GM23338 (cell line): Measurements from ENCODE around the gene CDKN1A.

Experiments used
- CREB1 ChIP-seq: fragments of 250-450 bp; sonication (Bioruptor Pico); IDR thresholded peaks from 2 replicates; pipeline ENCODE4 v1.5.0; 2020; ENCODE audit warnings: low read depth, mild to moderate bottlenecking, moderate library complexity
- CTCF ChIP-seq, 2 experiments: fragments of 200-600 bp in 1 of 2; sonication (generic) in 1 of 2; conservative IDR thresholded peaks; 2 replicates each; pipeline versions ENCODE4 v1.5.1 to v1.6.1; 2016 to 2017; ENCODE audit warnings: antibody characterized with exemption in 2 of 2, low read depth in 2 of 2, mild to moderate bottlenecking in 2 of 2, moderate library complexity in 1 of 2
- EZH2 ChIP-seq: fragments of 200-600 bp; sonication (generic); IDR thresholded peaks from one replicate; pipeline ENCODE4 v1.8.0; 2017; ENCODE audit warnings: antibody characterized with exemption, mild to moderate bottlenecking, low read depth; ENCODE audit not compliant: unreplicated experiment
- EZH2phosphoT487 ChIP-seq: fragments of 200-600 bp; sonication (generic); IDR thresholded peaks from one replicate; pipeline ENCODE4 v1.8.1; 2018; ENCODE audit warnings: antibody characterized with exemption; ENCODE audit not compliant: unreplicated experiment
- NANOG ChIP-seq: IDR thresholded peaks from 2 replicates; pipeline ENCODE4 v1.6.1; 2016; ENCODE audit warnings: antibody characterized with exemption, borderline replicate concordance
- POLR2AphosphoS5 ChIP-seq: IDR thresholded peaks from 2 replicates; pipeline ENCODE4 v1.6.1; 2016; ENCODE audit warnings: antibody characterized with exemption, low read depth
- REST ChIP-seq: IDR thresholded peaks from one replicate; pipeline ENCODE4 v1.6.1; 2018; ENCODE audit warnings: antibody characterized with exemption; ENCODE audit not compliant: unreplicated experiment
- STAT1 ChIP-seq: IDR thresholded peaks from one replicate; pipeline ENCODE4 v1.6.1; 2016; ENCODE audit warnings: antibody characterized with exemption; ENCODE audit not compliant: unreplicated experiment
- ZNF114 ChIP-seq: fragments of 250-450 bp; sonication (Bioruptor Pico); IDR thresholded peaks from 2 replicates; pipeline ENCODE4 v1.5.0; 2020; ENCODE audit warnings: mild to moderate bottlenecking, moderate library complexity
- ZNF331 ChIP-seq: fragments of 250-450 bp; sonication (Bioruptor Pico); IDR thresholded peaks from 2 replicates; pipeline ENCODE4 v1.5.0; 2020; ENCODE audit warnings: low read depth, mild to moderate bottlenecking, moderate library complexity
- TF ChIP-seq, protein P1 (sequence below): IDR thresholded peaks from 2 replicates; pipeline ENCODE4 v1.6.1; 2016; ENCODE audit warnings: antibody characterized with exemption

DNA sequence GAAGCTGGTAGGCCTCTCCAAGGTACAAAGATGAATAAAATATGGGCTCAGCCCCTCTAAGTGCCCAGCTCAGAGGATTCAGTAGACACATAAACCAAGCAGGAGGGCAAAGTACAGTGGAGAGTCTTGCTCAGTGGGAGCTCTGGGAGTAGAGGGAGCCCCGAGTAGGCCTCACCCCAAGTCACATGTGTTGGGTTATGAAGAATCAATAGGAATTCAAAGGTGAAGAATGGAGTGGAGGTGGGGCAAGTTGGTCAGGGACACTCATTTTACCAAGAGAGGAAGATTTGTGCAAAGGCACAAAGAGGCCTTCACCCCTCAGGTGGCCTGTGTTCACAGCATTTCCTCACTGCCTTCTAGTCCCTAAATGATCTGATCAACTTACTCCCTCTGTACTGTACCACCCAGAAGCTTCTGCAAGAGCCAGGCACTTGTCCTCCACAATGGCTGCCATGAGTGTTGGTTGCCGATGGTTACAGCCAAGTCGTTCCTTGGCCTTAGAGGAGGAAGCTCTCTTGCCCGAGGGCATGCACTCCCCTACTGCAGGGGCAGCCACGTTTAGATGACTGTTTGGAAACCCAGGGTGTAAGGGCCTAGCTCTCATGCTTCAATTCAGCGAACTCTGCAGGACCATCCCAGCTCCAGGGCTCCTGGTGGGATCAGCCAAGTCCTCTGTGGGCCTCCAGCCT, 6.7 kb upstream of the CDKN1A start:
- TF ChIP-seq CTCF (conservative IDR thresholded peaks at IDR 0.05; ENCODE audit: low read depth in 2 of 2) = no peak
- TF ChIP-seq POLR2AphosphoS5 = no peak
- TF ChIP-seq REST = no peak
- TF ChIP-seq ZNF331 (CRISPR knock-in tag) = no peak
- TF ChIP-seq EZH2phosphoT487 = no peak
- TF ChIP-seq EZH2 = no peak
- TF ChIP-seq, protein P1, sequence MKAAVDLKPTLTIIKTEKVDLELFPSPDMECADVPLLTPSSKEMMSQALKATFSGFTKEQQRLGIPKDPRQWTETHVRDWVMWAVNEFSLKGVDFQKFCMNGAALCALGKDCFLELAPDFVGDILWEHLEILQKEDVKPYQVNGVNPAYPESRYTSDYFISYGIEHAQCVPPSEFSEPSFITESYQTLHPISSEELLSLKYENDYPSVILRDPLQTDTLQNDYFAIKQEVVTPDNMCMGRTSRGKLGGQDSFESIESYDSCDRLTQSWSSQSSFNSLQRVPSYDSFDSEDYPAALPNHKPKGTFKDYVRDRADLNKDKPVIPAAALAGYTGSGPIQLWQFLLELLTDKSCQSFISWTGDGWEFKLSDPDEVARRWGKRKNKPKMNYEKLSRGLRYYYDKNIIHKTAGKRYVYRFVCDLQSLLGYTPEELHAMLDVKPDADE = no peak
- no peak for TF ChIP-seq CREB1 (CRISPR knock-in tag)
- TF ChIP-seq NANOG = no peak
- no peak for TF ChIP-seq ZNF114
- no peak for TF ChIP-seq STAT1
